ENCODE measurements around the gene ERC1.

ERC1 gene

GRCh38 chr12:1369460-1369859 is 378.4 kb downstream of the ERC1 start:
- no peak for DNase-seq

GRCh38 chr12:1369938-1370500 is 379.0 kb downstream of the ERC1 start:
- no peak for DNase-seq

- DNase-seq = no peak
Measured at GRCh38 chr12:1373901-1374735, 383.1 kb downstream of the ERC1 start.

- DNase-seq = no peak
Measured at GRCh38 chr12:1375323-1375722, 384.3 kb downstream of the ERC1 start.

- no peak for DNase-seq
Measured at GRCh38 chr12:1377117-1377516, 386.1 kb downstream of the ERC1 start.

DNA sequence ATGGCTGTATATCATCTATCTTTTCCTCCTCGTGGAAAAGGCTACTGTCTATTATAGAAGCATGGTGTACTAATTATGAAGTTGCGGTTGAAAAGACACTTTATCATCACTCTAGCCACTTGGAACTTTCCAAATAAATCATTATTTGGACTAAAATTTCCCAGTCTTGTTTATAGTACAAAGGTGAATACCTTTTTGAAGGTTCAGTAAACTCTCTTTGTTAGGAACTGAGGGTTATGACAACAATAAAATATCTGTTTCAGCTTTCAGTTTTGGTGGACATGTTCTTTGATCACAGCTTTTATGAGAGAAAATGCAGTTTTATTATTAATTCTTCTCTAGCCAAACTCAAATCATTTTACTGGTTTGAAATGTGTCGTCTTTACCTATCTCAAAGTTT is 386.7 kb downstream of the ERC1 start:
- DNase-seq = no peak

DNA sequence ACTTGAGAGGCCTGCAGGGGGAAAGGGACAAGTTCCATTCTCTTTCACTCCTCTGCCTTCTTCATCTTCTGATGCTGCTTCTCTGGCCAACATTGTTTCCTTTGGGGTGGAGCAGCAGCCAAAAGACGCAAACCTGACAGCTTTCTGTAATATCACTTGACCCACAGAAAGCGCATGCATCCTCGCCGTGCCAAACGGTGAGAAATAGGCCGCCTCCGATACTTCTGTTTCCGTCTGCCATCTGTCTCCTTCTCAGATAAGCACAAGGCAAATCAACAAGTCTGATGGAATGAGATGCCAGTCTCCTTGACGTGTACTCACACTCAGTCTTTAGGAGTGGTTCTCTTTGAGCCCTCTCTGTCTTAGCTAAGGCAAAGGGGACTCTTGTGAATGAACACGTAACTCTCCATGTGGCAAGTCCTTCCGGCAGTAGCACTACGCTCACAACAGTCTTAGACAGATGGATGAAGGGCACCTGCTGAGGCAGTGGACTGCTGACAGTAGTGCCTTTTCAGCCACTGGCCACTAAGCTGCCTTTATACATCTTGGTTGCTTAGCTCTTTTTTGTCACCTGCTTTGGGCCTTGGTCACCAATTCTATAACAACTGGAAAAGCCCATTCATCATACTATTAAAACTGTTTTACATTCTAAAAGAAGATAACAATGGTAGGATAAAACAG is 389.3 kb downstream of the ERC1 start:
- DNase-seq = no peak

GRCh38 chr12:1382151-1382550 is 391.1 kb downstream of the ERC1 start:
- no peak for DNase-seq

- no peak for DNase-seq
Measured at GRCh38 chr12:1382826-1383225, 391.8 kb downstream of the ERC1 start.

- DNase-seq = no peak
Measured at GRCh38 chr12:1383758-1384157, 392.7 kb downstream of the ERC1 start.

DNA sequence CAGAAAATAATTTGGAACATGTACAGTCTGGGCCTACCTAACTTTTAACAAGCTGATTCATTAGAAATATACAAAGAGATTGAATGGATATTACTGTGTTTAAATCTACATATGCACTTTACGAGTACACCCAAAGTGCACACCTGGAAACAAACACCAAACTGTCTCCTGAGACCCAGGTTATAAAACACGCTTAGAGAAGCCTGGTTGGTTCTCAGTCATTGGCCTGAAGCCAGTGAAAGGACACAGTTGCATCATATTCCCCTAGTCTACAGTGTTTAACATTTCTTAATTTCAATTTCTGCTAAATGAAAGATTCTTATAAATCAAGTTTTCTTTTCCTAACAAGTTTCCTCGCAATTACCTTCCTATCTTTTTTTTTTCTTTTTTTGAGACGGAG is 393.9 kb downstream of the ERC1 start:
- DNase-seq = no peak

GRCh38 chr12:1391722-1392121 is 400.7 kb downstream of the ERC1 start:
- no peak for DNase-seq

DNA sequence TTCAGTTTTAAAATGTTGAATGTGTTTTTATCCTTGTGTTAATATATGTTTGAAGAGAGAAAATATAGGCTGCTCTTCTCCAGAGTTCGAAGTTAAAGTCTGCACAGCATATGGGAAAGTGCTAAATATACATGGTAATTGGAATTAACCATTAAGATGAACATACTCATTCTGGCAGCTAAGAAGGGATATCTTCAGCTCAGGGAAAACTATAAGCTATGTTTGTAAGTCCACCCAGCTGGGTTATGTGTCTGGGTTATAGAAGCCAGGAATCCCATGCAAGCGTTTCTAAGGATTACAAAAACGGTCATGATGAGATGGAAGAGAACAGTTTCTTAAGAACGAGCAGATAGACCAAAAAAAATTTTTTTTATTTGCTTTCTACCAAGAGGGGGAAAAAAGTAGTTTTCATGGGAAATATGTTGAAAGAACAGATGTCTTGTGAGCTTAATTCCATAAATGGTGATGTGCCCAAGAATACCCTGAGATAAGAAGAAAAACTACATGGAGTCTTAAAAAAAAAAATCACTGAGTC is 404.5 kb downstream of the ERC1 start:
- DNase-seq = no peak

DNA sequence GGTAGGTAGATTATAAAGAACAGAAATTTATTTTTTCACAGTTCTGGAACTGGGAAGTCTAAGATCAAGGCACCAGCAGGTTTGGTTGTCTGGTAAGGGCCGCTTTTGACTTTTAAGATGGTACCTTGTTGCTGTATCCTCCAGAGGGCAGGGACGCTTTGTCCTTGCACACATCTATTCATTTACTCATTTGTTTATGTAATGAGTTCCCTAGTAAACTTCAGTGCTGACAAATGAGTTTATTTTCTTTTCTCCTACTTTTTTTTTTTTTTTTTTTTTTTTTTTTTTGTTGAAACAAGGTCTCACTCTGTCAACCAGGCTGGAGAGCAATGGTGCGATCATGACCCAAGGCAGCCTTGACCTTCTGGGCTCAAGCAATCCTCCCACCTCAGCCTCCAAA is 407.6 kb downstream of the ERC1 start:
- DNase-seq = no peak

- no peak for DNase-seq
Measured at GRCh38 chr12:1401891-1402290, 410.9 kb downstream of the ERC1 start.

DNA sequence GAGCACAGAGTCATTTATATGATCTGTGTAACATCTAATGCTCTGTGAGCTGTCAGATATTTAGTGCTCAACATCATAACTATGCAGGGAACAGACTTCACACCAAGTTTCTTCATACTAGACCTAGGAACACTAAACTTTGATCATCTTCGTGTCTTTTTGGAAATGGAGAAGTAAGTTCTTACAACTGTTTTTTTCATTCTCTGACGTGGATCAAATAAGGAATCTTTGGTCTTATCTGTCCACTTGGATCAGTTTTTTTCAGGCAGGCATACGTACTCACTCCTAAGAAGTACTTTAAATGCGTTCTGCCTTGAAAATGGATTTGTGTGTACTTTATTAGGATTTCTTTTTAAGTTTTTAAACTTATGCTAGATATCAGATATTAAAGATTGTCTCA is 412.4 kb downstream of the ERC1 start:
- no peak for DNase-seq

DNA sequence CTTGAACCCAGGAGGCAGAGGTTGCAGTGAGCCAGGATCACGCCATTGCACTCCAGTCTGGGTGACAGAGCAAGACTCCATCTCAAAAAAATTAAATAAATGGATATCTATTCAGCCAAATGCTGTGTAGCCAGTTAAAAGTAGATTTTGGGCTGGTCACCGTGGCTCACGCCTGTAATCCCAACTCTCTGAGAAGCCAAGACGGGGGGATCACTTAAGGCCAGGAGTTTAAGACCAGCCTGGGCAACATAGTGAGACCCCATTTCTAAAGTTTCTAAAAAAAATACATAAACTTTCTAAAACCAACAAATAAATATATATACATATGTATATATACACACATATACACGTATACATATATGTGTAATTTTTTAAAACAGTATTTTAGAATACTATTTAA is 414.6 kb downstream of the ERC1 start:
- no peak for DNase-seq

DNA sequence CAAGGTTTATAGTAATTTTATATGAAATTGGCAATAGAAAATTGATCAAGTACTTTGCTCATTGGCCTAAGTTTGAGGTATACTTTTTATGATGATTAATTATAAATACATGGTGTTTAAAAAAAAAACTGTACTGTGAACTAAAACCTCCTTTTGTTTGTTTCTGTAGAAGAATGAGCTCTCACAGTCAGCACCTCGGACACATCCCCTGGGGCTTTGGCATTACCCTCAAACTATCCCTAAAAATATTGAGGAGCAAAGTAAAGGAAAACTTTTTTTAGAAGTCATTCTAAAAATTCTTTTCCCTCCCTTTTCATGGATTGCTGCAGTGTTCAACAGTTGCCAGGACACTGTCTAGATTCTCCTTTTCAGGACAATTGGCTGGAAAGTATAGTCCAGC is 419.8 kb downstream of the ERC1 start:
- no peak for DNase-seq

- DNase-seq = no peak
Measured at GRCh38 chr12:1413930-1414329, 422.9 kb downstream of the ERC1 start.

- no peak for DNase-seq
Measured at GRCh38 chr12:1418144-1418543, 427.1 kb downstream of the ERC1 start.

DNA sequence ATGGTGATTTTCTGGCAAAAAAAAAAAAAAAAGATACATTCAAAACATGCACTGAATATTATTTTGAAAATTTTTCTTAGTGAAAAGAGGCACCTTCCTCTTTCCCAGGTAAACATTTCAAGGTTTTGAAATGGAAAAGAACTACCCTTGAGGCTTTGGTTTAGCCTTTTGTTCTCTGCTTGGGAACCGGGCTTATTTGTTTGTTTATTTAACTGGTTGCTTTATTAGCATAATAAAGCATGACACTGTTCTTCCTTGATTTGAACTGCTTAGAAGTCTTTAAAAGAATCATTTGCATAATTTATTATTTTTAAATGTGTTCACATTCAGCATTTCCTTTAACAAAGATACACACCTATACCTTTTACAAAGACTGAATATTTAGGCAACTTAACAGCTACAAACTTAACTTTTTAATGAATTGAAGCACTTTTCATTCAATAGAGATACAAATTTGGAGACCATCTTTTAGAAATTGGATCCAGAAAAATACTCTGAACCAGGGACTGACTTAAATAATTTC is 428.9 kb downstream of the ERC1 start:
- DNase-seq = no peak

DNA sequence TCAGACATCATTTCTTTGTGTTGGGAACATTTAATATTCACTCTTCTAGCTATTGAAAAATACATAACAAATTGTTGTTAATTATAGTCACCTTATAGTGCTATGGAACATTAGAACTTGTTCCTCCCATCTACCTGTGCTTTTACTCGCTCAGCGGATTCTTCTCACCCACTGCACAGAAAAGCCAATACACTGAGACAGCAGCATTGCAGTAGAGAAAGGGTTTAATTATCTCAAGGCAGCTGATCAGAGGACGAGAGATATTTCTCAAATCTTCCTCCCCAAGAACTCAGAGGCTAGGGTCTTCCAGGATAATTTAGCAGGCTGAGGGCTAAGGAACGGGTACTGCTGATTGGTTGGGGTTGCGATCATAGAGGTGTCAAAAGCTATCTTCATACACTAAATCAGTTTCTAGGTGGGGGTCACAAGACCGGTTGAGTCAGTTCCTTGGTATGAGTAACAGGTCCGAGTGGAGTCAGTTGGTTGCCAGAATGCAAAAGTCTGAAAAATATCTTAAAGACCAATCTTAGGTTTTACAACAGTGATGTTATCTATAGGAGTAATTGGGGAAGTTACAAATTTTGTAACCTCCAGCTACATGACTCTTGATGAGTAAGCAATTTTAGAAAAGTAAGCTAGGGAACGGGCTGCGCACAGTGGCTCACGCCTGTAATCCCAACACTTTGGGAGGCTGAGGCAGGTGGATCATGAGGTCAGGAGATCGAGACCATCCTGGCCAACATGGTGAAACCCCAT is 430.2 kb downstream of the ERC1 start:
- no peak for DNase-seq
